Limb (tissue), 2 donors: ENCODE data around the gene KCNE2.
"Not testable (repeated sequence)": the region's sequence is repeated elsewhere in the genome, so short reads cannot be mapped to it uniquely, and the experiment has no call there.

Experiments used
- DNase-seq, 2 donors: peaks; one replicate each; pipeline ENCODE4 v3.0.0-alpha.2; 2016; ENCODE audit errors: extremely low spot score in 2 of 2

The KCNE2 gene

DNA sequence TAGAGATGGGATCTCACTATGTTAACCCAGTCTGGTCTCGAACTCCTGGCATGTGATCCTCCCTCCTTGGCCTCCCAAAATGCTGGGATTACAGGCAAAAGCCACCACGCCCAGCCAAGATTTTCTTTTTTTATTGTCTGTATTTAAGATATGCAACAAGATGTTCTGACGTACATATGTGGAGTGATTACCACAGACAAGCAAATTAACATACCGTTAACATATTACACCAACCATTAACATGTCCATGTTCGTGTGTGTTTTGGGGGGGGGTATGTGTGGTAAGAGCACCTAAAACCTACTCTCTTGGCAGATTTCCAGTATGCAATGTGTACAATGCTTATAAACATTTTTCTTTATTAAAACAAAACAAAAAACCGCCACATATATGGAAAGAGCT lies 10.6 kb upstream of the KCNE2 start:
- no peak for DNase-seq

GRCh38 chr21:34354836-34355235 lies 9.0 kb upstream of the KCNE2 start:
- peak in 1 of 2 donors; percentile 2 for DNase-seq

DNA sequence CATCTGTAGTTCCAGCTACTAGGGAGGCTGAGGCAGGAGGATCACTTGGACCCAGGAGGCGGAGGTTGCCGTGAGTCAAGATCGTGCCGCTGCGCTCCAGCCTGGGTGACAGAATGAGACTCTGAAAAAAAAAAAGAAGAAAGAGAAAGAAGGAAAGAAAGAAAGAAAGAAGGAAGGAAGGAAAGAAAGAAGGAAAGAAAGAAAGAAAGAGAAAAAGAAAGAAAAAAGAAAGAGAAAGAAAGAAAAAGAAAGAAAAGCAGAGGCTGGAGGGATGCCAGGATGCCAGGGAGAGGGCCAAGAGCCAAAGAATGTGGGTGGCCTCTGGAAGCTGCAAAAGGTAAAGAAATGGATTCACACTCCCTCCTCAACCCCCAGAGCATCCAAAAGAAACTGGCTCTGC lies 8.2 kb upstream of the KCNE2 start:
- DNase-seq: peak in 1 of 2 donors; percentile 17

DNA sequence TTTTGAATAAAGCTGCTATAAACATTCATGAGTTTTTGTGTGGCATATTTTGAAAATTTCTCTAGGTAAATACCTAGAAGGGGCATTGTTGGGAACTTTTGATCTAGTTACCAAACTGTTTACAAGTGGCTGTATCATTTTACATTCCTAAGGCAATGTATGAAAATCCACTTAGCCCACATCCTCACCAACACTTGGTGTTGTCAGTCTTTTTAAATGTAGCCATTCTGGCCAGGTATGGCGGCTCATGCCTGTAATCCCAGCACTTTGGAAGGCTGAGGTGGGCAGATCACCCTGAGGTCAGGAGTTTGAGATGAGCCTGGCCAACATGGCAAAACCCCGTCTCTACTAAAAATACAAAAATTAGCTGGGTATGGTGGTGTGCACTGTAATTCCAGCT lies 5.9 kb upstream of the KCNE2 start:
- no peak for DNase-seq

GRCh38 chr21:34358866-34359265 lies 4.9 kb upstream of the KCNE2 start:
- no peak for DNase-seq

- no peak for DNase-seq
Measured at GRCh38 chr21:34360488-34361241, 3.1 kb upstream of the KCNE2 start.

DNA sequence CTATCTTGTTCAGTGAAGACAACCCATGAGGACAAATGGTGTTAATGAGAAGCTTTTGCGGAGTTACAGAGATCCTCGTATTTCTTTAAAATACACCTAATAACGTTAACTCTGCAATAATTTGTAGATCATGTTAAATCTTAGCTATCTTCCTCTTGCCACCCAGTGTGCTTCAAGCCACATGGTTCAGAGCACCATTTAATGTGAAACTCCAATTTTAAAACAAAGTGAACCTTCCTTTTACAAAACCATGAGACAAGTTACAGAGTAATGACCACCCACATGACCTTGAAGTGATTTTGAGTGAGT lies 1.7 kb upstream of the KCNE2 start:
- DNase-seq: no peak

- no peak for DNase-seq
Measured at GRCh38 chr21:34362670-34363069, 1.1 kb upstream of the KCNE2 start.

GRCh38 chr21:34364921-34365320 lies 1.1 kb downstream of the KCNE2 start:
- no peak for DNase-seq

GRCh38 chr21:34365809-34366208 lies 2.0 kb downstream of the KCNE2 start:
- no peak for DNase-seq

- peak; percentile 54 to 61 for DNase-seq
Measured at GRCh38 chr21:34367320-34367935, 3.6 kb downstream of the KCNE2 start.

DNA sequence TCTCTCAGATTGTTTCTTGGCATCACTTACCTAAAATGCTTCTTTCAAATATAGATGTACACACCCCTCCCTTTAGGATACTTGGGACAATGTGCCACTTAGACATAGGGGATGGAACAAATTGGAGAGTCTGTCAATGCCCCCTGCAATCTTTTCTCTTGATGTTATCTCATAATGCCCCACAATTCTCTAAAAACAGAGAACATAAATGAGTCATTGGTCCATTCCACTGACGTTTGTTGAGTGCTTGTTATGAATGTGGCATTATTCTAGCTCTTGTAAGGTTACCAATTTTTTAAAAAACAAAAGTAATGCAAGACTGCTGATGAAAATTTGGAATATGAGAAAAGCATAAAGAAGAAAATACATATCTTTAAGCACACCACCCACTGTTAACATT lies 5.9 kb downstream of the KCNE2 start:
- DNase-seq: no peak

DNA sequence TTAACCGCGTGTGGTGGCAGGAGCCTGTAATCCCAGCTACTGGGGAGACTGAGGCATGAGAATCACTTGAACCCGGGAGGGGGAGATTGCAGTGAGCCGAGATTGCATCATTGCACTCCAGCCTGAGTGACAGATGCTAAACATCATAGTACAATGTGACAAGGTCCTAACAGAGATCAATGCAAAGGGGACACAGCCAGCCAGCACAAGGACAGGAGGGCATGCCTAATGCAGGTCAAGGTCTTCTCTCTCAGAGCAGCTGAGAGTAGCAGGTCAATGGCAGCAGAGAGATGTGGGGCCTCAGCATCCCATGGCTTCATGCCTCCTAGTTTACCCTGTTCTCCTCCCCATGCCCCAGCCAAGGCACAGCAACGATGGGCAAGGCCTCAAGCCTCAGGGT lies 8.5 kb downstream of the KCNE2 start:
- no peak for DNase-seq

GRCh38 chr21:34374462-34374861 lies 10.7 kb downstream of the KCNE2 start:
- not testable (repeated sequence) for DNase-seq

GRCh38 chr21:34374940-34375618 lies 11.3 kb downstream of the KCNE2 start, which contains the start of gene SMIM11:
Gene SMIM11, plus strand, starts transcription at chr21:34375507. Its CDS starts 3,998 bp downstream, at chr21:34379505.
- not testable (repeated sequence) for DNase-seq

- not testable (repeated sequence) for DNase-seq
Measured at GRCh38 chr21:34375619-34375972, 11.8 kb downstream of the KCNE2 start.

GRCh38 chr21:34383138-34383537 lies 19.3 kb downstream of the KCNE2 start:
- DNase-seq: not testable (repeated sequence)

- DNase-seq: not testable (repeated sequence)
Measured at GRCh38 chr21:34383724-34384415, 20.1 kb downstream of the KCNE2 start.

GRCh38 chr21:34400522-34400921 lies 36.7 kb downstream of the KCNE2 start:
- not testable (repeated sequence) for DNase-seq

DNA sequence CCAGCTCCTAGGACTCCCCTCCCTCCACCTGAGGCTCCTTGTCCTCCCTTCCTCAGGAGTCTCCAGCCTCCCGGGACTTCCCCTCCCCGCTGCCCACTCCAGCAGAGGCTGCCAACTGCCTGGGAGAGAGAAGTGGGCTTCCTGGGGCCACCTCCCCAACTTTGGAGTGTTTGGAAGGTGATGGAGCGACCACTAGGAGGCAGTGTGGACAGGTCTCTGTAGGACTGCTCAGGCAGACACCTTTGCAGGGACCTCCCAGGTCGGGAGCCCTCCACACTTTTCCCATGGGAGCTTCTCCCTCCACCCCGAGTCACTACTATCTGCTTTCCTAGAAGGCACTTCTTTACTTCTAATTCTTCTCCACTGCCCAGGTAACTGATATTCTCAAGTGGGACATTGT lies 40.9 kb downstream of the KCNE2 start:
- not testable (repeated sequence) for DNase-seq

- not testable (repeated sequence) for DNase-seq
Measured at GRCh38 chr21:34405686-34406085, 41.9 kb downstream of the KCNE2 start.

DNA sequence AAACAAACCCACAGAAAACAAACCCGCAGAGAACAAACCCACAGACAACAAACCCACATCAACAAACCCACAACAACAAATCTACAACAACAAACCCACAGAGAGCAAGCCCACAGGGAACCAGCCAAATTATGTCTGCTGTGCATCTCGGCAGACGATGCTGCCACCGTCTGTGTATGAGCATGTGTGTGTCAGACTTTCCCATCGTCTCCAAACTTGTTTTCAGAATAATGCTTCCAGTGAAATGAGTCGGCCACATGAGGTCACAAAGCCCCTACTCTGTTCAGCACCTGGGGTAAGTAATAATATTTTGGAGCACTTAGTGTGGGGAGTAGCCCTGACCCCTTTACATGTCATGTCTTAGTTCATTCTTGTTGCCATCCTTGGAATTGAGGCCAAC lies 42.3 kb downstream of the KCNE2 start:
- DNase-seq: not testable (repeated sequence)
